Prostate gland (tissue), 2 donors: ENCODE results near the gene UMOD. TPM values are rescaled to one million over a fixed set of nuclear protein-coding genes. Genes with fewer than 3 reads are reported as not detected.

ENCODE experiments used
- DNase-seq: peaks from one replicate; pipeline ENCODE4 v3.0.0-alpha.2; 2019; ENCODE audit warnings: low spot score
- H3K27ac ChIP-seq, 2 donors: fragments of 200-600 bp; sonication (generic); 2 replicates each; pipeline ENCODE4 v1.5.1; 2017 to 2019
- H3K27me3 ChIP-seq: fragments of 200-600 bp; sonication (generic); replicated peaks from 2 replicates; pipeline ENCODE4 v1.5.1; 2019; ENCODE audit not compliant: insufficient read depth
- H3K36me3 ChIP-seq, 2 donors: fragments of 200-600 bp; sonication (generic); 1 replicate in 1 of 2; 2 replicates in 1 of 2; pipeline versions ENCODE4 v1.5.1 to v1.8.1; 2017 to 2019
- H3K4me1 ChIP-seq: fragments of 200-600 bp; sonication (generic); replicated peaks from 2 replicates; pipeline ENCODE4 v1.5.1; 2019
- H3K4me3 ChIP-seq, 2 donors: fragments of 200-600 bp; sonication (generic); 2 replicates each; pipeline ENCODE4 v1.5.1; 2017 to 2019
- H3K9me3 ChIP-seq: fragments of 200-600 bp; sonication (generic); 2 replicates; pipeline ENCODE4 v1.5.1; 2017
- POLR2A ChIP-seq: fragments of 450-650 bp; IDR thresholded peaks from one replicate; pipeline ENCODE4 v1.6.1; 2016; ENCODE audit warnings: antibody characterized with exemption, mild to moderate bottlenecking
- POLR2AphosphoS5 ChIP-seq: sonication (generic); formaldehyde crosslinking; IDR thresholded peaks from one replicate; pipeline ENCODE4 v1.6.1; 2017; ENCODE audit warnings: antibody characterized with exemption
- WGBS: methylation state at CpG from one replicate; pipeline ENCODE4 v1.1.5; 2018; 5-methylcytosine and 5-hydroxymethylcytosine counted together
- intact Hi-C: fragments of 100-400 bp; cut with DNase I; formaldehyde crosslinking; loops from one replicate; pipeline ENCODE4 v1.14.2; 2022
- total RNA-seq, 2 donors: library from RNA; depleted of rRNA; stranded (reverse); fragments of >200 nt; gene quantifications; one replicate each; pipeline ENCODE4 v1.1.0, GENCODE V29; 2016
- TF ChIP-seq, protein P1 (sequence below), 4 experiments: fragments of 200-600 bp in 2 of 4; fragments of 450-650 bp in 2 of 4; sonication (generic) in 2 of 4; IDR thresholded peaks; 1 replicate in 3 of 4; 2 replicates in 1 of 4; pipeline ENCODE4 v1.5.1; 2016 to 2019; ENCODE audit warnings: antibody characterized with exemption in 4 of 4, mild to moderate bottlenecking in 2 of 4, moderate library complexity in 2 of 4

Gene UMOD
- total RNA-seq, 2 donors from 2014 or later = 1.5 TPM; not detected in 1

DNA sequence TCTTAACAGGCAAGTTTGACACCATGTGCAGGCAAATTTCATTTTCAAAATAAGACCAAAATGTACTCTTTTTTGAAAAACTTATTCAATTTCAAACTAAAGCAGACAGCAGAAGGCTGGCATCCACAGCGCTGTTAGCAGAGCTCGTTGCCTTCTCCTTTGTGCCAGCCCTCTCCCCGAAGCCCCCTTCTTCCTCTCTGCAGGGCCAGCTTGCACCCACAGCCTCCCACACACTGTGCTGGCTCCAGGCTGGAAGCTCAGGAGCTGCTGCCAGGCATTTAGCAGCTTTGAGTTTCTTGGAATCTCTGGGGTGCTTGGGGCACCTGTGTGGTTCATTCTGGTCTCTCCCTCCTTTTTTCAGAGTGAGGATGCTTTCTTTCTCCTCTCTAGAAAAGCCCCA lies 62.9 kb downstream of the UMOD start:
- no peak overlapping the region for H3K4me3 ChIP-seq
- no peaks in the 10 kb centered on the region for H3K9me3 ChIP-seq
- H3K27ac ChIP-seq = no peak overlapping the region
- TF ChIP-seq, protein P1, sequence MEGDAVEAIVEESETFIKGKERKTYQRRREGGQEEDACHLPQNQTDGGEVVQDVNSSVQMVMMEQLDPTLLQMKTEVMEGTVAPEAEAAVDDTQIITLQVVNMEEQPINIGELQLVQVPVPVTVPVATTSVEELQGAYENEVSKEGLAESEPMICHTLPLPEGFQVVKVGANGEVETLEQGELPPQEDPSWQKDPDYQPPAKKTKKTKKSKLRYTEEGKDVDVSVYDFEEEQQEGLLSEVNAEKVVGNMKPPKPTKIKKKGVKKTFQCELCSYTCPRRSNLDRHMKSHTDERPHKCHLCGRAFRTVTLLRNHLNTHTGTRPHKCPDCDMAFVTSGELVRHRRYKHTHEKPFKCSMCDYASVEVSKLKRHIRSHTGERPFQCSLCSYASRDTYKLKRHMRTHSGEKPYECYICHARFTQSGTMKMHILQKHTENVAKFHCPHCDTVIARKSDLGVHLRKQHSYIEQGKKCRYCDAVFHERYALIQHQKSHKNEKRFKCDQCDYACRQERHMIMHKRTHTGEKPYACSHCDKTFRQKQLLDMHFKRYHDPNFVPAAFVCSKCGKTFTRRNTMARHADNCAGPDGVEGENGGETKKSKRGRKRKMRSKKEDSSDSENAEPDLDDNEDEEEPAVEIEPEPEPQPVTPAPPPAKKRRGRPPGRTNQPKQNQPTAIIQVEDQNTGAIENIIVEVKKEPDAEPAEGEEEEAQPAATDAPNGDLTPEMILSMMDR (IDR thresholded peaks at IDR 0.05) = no peak
- TF ChIP-seq POLR2AphosphoS5 = no peak
- TF ChIP-seq POLR2A = no peak
- WGBS = 72% methylated on average over 3 of the region's 3 CpGs
- no peaks in the 10 kb centered on the region for H3K4me1 ChIP-seq
- intact Hi-C loops = no loop called here
- DNase-seq = no peak
- H3K27me3 ChIP-seq = no peaks in the 10 kb centered on the region
- no peaks in the 10 kb centered on the region for H3K36me3 ChIP-seq

DNA sequence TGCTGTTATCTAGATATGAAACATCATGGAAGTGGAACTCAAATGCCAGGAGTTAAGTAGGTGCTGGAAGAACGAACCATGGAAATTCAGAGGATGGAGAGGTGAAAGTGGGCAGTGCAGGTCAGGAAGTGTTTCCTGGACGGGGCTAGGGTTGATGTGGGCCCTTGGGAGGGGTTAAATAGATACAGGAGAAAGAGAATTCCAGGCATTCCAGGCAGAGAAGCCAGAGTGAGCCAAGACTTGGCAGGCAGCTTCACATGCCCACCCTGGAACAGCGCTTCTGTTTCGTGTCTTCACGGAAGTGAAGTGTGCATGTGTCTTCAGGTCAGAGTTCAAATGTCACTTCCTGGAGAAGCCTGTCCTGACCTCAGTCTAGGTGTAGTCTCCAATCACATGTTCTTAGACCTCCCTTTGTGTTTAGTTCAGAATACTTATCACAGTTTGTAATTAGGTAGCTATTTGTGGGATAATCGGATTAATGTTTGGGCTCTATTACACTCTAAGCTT lies 66.5 kb downstream of the UMOD start:
- Histone ChIP-seq H3K27me3 (no peaks in the 10 kb centered on the region), H3K4me1 (no peaks in the 10 kb centered on the region), H3K27ac (no peak overlapping the region), H3K9me3 (no peaks in the 10 kb centered on the region), H3K4me3 (no peak overlapping the region), H3K36me3 (no peaks in the 10 kb centered on the region)
- 40% methylated on average over 6 of the region's 6 CpGs for WGBS
- TF ChIP-seq, protein P1 (IDR thresholded peaks at IDR 0.05) = no peak
- TF ChIP-seq POLR2A = no peak
- TF ChIP-seq POLR2AphosphoS5 = no peak
- no peak for DNase-seq
- intact Hi-C loops = no loop called here

Other genes with a start within 250 kb of the UMOD start
- 100 to 1,000 TPM in 1 of 2 donors, 10 to 100 TPM in 1; 29.8 to 971 TPM for gene GP2, start 25.2 kb downstream of the UMOD start, total RNA-seq
- 1 to 10 TPM in 1 of 2 donors, under 1 TPM in 1; 0.87 to 2.4 TPM for gene PDILT, start 52.0 kb upstream of the UMOD start, total RNA-seq
- gene ACSM5, start 56.8 kb upstream of the UMOD start, total RNA-seq = 1 to 10 TPM; 1.1 to 9.7 TPM
- gene ACSM2A, start 98.8 kb upstream of the UMOD start, total RNA-seq = under 1 TPM in 1 of 2 donors, not detected in 1; 0.17 TPM
- gene ACSM2B, start 223.7 kb upstream of the UMOD start, total RNA-seq = not detected